Thyroid gland (tissue), 4 donors: ENCODE measurements around the gene SUGCT.

Experiments
- POLR2A ChIP-seq, 2 donors: fragments of 450-650 bp; IDR thresholded peaks; one replicate each; pipeline ENCODE4 v1.6.1; 2017; ENCODE audit warnings: antibody characterized with exemption in 2 of 2, mild to moderate bottlenecking in 2 of 2, moderate library complexity in 1 of 2
- TF ChIP-seq, protein P1 (sequence below), 6 experiments: fragments of 200-600 bp in 3 of 6; fragments of 450-650 bp in 3 of 6; sonication (generic) in 3 of 6; IDR thresholded peaks; one replicate each; pipeline ENCODE4 v1.5.1; 2016 to 2019; ENCODE audit warnings: antibody characterized with exemption in 6 of 6, mild to moderate bottlenecking in 2 of 6, inconsistent platforms in 1 of 6, moderate library complexity in 1 of 6

DNA sequence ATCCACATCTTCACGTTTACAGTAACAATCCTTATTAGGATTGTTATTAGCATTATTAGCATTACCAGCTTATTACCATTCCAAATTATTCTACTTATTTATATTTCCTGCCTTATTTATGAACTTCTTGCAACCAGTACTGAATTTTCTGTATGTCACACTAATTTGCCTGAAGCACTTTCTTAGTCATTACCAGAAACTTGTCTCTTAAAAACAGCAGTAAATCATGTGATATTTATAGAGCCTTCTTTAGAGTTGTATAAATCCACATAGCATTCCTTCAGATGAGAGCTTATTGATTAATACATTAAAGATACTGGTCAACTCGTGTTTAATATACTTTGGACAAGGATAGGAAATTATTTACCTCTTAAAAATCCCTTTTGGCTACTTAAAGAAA is 618.6 kb downstream of the SUGCT start:
- TF ChIP-seq POLR2A (IDR thresholded peaks at IDR 0.05) = no peak
- TF ChIP-seq, protein P1, sequence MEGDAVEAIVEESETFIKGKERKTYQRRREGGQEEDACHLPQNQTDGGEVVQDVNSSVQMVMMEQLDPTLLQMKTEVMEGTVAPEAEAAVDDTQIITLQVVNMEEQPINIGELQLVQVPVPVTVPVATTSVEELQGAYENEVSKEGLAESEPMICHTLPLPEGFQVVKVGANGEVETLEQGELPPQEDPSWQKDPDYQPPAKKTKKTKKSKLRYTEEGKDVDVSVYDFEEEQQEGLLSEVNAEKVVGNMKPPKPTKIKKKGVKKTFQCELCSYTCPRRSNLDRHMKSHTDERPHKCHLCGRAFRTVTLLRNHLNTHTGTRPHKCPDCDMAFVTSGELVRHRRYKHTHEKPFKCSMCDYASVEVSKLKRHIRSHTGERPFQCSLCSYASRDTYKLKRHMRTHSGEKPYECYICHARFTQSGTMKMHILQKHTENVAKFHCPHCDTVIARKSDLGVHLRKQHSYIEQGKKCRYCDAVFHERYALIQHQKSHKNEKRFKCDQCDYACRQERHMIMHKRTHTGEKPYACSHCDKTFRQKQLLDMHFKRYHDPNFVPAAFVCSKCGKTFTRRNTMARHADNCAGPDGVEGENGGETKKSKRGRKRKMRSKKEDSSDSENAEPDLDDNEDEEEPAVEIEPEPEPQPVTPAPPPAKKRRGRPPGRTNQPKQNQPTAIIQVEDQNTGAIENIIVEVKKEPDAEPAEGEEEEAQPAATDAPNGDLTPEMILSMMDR (IDR thresholded peaks at IDR 0.05) = no peak
